Activated CD4-positive, alpha-beta T cell treated with anti-CD3 and anti-CD28 coated beads for 4 hours (primary cell): ENCODE measurements around the gene ATG7.
"Not testable (repeated sequence)": the region's sequence is repeated elsewhere in the genome, so short reads cannot be mapped to it uniquely, and the experiment has no call there.

Experiments
- DNase-seq, 2 donors: peaks; one replicate each; pipeline ENCODE4 v3.0.0-alpha.2; 2020

The ATG7 gene

GRCh38 chr3:11514191-11514821, 242.1 kb downstream of the ATG7 start:
- no peak for DNase-seq

GRCh38 chr3:11517601-11518000, 245.4 kb downstream of the ATG7 start:
- DNase-seq = no peak

- DNase-seq = no peak
Measured at GRCh38 chr3:11521167-11521566, 249.0 kb downstream of the ATG7 start.

- DNase-seq = no peak
Measured at GRCh38 chr3:11522398-11522715, 250.2 kb downstream of the ATG7 start.

GRCh38 chr3:11522953-11523571, 250.9 kb downstream of the ATG7 start:
- DNase-seq = no peak

- DNase-seq = no peak
Measured at GRCh38 chr3:11523572-11524101, 251.4 kb downstream of the ATG7 start.

GRCh38 chr3:11526121-11526520, 253.9 kb downstream of the ATG7 start:
- DNase-seq = not testable (repeated sequence)

GRCh38 chr3:11529281-11529680, 257.1 kb downstream of the ATG7 start:
- no peak for DNase-seq

GRCh38 chr3:11530153-11530721, 258.0 kb downstream of the ATG7 start:
- no peak for DNase-seq

- DNase-seq = no peak
Measured at GRCh38 chr3:11532931-11533391, 260.8 kb downstream of the ATG7 start.

GRCh38 chr3:11534011-11534792, 262.0 kb downstream of the ATG7 start:
- DNase-seq = no peak

- DNase-seq = no peak
Measured at GRCh38 chr3:11534793-11535101, 262.6 kb downstream of the ATG7 start.

GRCh38 chr3:11535243-11535960, 263.2 kb downstream of the ATG7 start:
- no peak for DNase-seq

GRCh38 chr3:11536132-11536935, 264.1 kb downstream of the ATG7 start:
- no peak for DNase-seq

- DNase-seq = no peak
Measured at GRCh38 chr3:11536936-11537612, 264.9 kb downstream of the ATG7 start.

- no peak for DNase-seq
Measured at GRCh38 chr3:11538581-11538980, 266.4 kb downstream of the ATG7 start.

- no peak for DNase-seq
Measured at GRCh38 chr3:11539218-11539617, 267.0 kb downstream of the ATG7 start.

- DNase-seq = no peak
Measured at GRCh38 chr3:11539677-11540076, 267.5 kb downstream of the ATG7 start.

GRCh38 chr3:11541321-11542303, 269.4 kb downstream of the ATG7 start:
- DNase-seq = no peak

GRCh38 chr3:11542551-11542950, 270.4 kb downstream of the ATG7 start:
- DNase-seq = no peak
